Thoracic aorta (tissue), 2 donors: ENCODE data around the gene NLGN1. TPM values are rescaled to one million over a fixed set of nuclear protein-coding genes. Genes with fewer than 3 reads are reported as not detected.

Experiments used
- ATAC-seq: fragments of 150-250 bp; one replicate; pipeline ENCODE4 v1.8.0; 2017; ENCODE audit warnings: low read depth; ENCODE audit not compliant: insufficient number of reproducible peaks, low FRiP score
- DNase-seq: peaks from one replicate; pipeline ENCODE4 v3.0.0-alpha.2; 2020; ENCODE audit warnings: low spot score
- H3K27ac ChIP-seq, 2 donors: fragments of 200-600 bp; sonication (generic); 1 replicate in 1 of 2; 2 replicates in 1 of 2; pipeline ENCODE4 v1.5.1; 2016; ENCODE audit warnings: mild to moderate bottlenecking in 2 of 2, moderate library complexity in 2 of 2
- H3K27me3 ChIP-seq: fragments of 200-600 bp; sonication (generic); replicated peaks from 2 replicates; pipeline ENCODE4 v1.6.0; 2016; ENCODE audit warnings: mild to moderate bottlenecking; ENCODE audit not compliant: insufficient read depth
- H3K36me3 ChIP-seq: fragments of 200-600 bp; sonication (generic); one replicate; pipeline ENCODE4 v1.5.1; 2016
- H3K4me1 ChIP-seq, 2 donors: fragments of 200-600 bp; sonication (generic); 1 replicate in 1 of 2; 2 replicates in 1 of 2; pipeline versions ENCODE4 v1.5.1 to v1.6.0; 2016; ENCODE audit warnings: low read depth in 2 of 2, mild to moderate bottlenecking in 1 of 2; ENCODE audit not compliant: control insufficient read depth in 1 of 2
- H3K4me3 ChIP-seq: fragments of 200-600 bp; sonication (generic); 2 replicates; pipeline ENCODE4 v1.5.1; 2016; ENCODE audit warnings: mild to moderate bottlenecking
- H3K9me3 ChIP-seq: fragments of 200-600 bp; sonication (generic); 2 replicates; pipeline ENCODE4 v1.5.1; 2016
- total RNA-seq, 2 donors: library from RNA; depleted of rRNA; stranded (reverse); fragments of >200 nt; gene quantifications; one replicate each; pipeline versions ENCODE4 v1.1.0 to v1.2.3, GENCODE V29; 2016
- TF ChIP-seq, protein P1 (sequence below): fragments of 200-600 bp; sonication (generic); IDR thresholded peaks from one replicate; pipeline ENCODE4 v1.5.1; 2019; ENCODE audit warnings: antibody characterized with exemption

The NLGN1 gene
- total RNA-seq, 2 donors from 2014 or later: 17.8 to 18.3 TPM

GRCh38 chr3:174068035-174068434 lies 670.5 kb downstream of the NLGN1 start:
- DNase-seq (no peak), ATAC-seq (no peak)
- no peak overlapping the region for H3K27ac ChIP-seq

GRCh38 chr3:174072675-174073074 lies 675.1 kb downstream of the NLGN1 start:
- H3K4me3 ChIP-seq: no peak overlapping the region
- H3K36me3 ChIP-seq: no peaks in the 10 kb centered on the region
- H3K27ac ChIP-seq: no peak overlapping the region
- TF ChIP-seq, protein P1, sequence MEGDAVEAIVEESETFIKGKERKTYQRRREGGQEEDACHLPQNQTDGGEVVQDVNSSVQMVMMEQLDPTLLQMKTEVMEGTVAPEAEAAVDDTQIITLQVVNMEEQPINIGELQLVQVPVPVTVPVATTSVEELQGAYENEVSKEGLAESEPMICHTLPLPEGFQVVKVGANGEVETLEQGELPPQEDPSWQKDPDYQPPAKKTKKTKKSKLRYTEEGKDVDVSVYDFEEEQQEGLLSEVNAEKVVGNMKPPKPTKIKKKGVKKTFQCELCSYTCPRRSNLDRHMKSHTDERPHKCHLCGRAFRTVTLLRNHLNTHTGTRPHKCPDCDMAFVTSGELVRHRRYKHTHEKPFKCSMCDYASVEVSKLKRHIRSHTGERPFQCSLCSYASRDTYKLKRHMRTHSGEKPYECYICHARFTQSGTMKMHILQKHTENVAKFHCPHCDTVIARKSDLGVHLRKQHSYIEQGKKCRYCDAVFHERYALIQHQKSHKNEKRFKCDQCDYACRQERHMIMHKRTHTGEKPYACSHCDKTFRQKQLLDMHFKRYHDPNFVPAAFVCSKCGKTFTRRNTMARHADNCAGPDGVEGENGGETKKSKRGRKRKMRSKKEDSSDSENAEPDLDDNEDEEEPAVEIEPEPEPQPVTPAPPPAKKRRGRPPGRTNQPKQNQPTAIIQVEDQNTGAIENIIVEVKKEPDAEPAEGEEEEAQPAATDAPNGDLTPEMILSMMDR: no peak
- H3K4me1 ChIP-seq: no peaks in the 10 kb centered on the region
- no peak for DNase-seq
- no peak for ATAC-seq
- no peaks in the 10 kb centered on the region for H3K27me3 ChIP-seq
- no peaks in the 10 kb centered on the region for H3K9me3 ChIP-seq

More at GRCh38 chr3:174068035-174068434, 670.5 kb downstream of the NLGN1 start:
- Histone ChIP-seq H3K4me1 (no peaks in the 10 kb centered on the region), H3K9me3 (peaks cover 2% of the 10 kb centered on the region), H3K27me3 (no peaks in the 10 kb centered on the region), H3K4me3 (no peak overlapping the region), H3K36me3 (no peaks in the 10 kb centered on the region)
- TF ChIP-seq, protein P1: no peak

- DNase-seq: no peak
- TF ChIP-seq, protein P1: no peak
- H3K9me3 ChIP-seq: no peaks in the 10 kb centered on the region
- no peaks in the 10 kb centered on the region for H3K36me3 ChIP-seq
- H3K27ac ChIP-seq: no peak overlapping the region
- no peak for ATAC-seq
- H3K4me3 ChIP-seq: no peak overlapping the region
- no peaks in the 10 kb centered on the region for H3K4me1 ChIP-seq
- no peaks in the 10 kb centered on the region for H3K27me3 ChIP-seq
These were observed 686.2 kb downstream of the NLGN1 start for GRCh38 chr3:174083706-174084105.

DNA sequence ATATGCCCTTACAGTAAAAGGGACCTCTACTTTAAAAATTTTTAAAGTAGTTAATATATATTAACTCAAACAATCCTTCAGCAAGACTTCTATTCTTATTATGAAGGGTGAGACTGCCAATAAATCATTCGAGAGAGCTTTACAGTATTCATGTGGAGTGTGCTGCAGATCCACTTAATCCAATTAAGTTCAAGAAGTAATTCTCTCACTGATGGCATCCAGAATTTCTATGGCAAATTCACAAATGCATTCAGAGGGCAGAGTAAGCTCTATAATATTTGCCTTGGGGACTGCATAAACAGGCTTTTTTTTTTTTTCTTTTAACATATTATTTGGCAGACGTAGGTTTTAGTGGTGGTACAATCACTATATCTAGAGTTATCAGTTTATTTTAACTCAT lies 692.0 kb downstream of the NLGN1 start:
- Histone ChIP-seq H3K4me1 (peaks cover 3 to 22% of the 10 kb centered on the region in 2 donors), H3K9me3 (no peaks in the 10 kb centered on the region), H3K36me3 (no peaks in the 10 kb centered on the region), H3K27me3 (no peaks in the 10 kb centered on the region), H3K27ac (no peak overlapping the region), H3K4me3 (no peak overlapping the region)
- DNase-seq (no peak), ATAC-seq (no peak)
- TF ChIP-seq, protein P1: no peak

DNA sequence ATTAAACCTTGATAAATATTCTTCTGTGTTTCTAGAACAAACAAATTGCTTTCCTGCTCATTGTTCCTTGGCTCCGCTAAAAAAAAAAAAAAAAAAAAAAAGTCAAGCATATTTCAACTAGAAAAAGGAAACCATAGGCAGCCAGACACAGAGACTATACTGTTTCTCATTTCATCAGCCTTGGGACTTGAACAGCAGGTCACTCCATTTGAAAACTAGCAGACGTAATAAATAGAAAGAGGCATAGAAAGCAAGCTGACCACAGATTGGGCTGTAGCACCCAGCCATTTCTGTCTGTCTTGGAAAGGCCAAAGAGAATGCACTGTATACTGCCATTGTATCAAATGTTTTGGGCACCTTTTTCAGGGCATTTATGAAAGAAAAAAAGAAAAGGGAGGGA lies 697.1 kb downstream of the NLGN1 start:
- Histone ChIP-seq H3K27ac (no peak overlapping the region), H3K4me1 (peaks cover 3 to 17% of the 10 kb centered on the region in 2 donors), H3K27me3 (no peaks in the 10 kb centered on the region), H3K4me3 (no peak overlapping the region), H3K36me3 (no peaks in the 10 kb centered on the region), H3K9me3 (no peaks in the 10 kb centered on the region)
- TF ChIP-seq, protein P1: no peak
- DNase-seq: no peak
- no peak for ATAC-seq
